Measurements from ENCODE around the gene QRSL1. TPM values are rescaled to one million over a fixed set of nuclear protein-coding genes. Genes with fewer than 3 reads are reported as not detected.

QRSL1 gene
- total and polyA plus RNA-seq, 12 donors = 4.8 to 23.0 (median 11.0) TPM

- no peak for DNase-seq
- Histone ChIP-seq H3K27me3 (no peaks in the 10 kb centered on the region), H3K36me3 (replicated peaks in 1 of 2) (peaks cover 0 to 5% of the 10 kb centered on the region in 2 donors), H3K9me3 (replicated peaks in 1 of 3) (no peaks in the 10 kb centered on the region), H3K27ac (no peak overlapping the region), H3K4me1 (replicated peaks in 1 of 2) (peaks cover 0 to 7% of the 10 kb centered on the region in 2 donors), H3K4me3 (no peak overlapping the region)
- intact Hi-C loops (cut with DNase I) = no loop called here
- no peak for TF ChIP-seq POLR2A (IDR thresholded peaks at IDR 0.05)
- TF ChIP-seq CTCF (IDR thresholded peaks at IDR 0.05) = no peak
- WGBS, 4 donors = 92 to 93% (median 93%) methylated on average over 3 of the region's 3 CpGs
Observed at GRCh38 chr6:106591111-106591825, 38.1 kb upstream of the QRSL1 start.

GRCh38 chr6:106599440-106599839 lies 29.9 kb upstream of the QRSL1 start:
- DNase-seq = no peak
- no peaks in the 10 kb centered on the region for H3K4me1 ChIP-seq (replicated peaks in 1 of 2)
- TF ChIP-seq POLR2A (IDR thresholded peaks at IDR 0.05) (no peak), CTCF (IDR thresholded peaks at IDR 0.05) (no peak)
- H3K9me3 ChIP-seq (replicated peaks in 1 of 3) = no peaks in the 10 kb centered on the region
- H3K4me3 ChIP-seq = no peak overlapping the region
- H3K36me3 ChIP-seq (replicated peaks in 1 of 2) = no peaks in the 10 kb centered on the region
- no peaks in the 10 kb centered on the region for H3K27me3 ChIP-seq
- 48 to 89% (median 69%) methylated on average over 2 of the region's 2 CpGs for WGBS, 4 donors
- intact Hi-C loops (cut with DNase I) = no loop called here
- H3K27ac ChIP-seq = no peak overlapping the region

GRCh38 chr6:106600329-106600728 lies 29.0 kb upstream of the QRSL1 start:
- no peak for DNase-seq
- H3K27me3 ChIP-seq = no peaks in the 10 kb centered on the region
- TF ChIP-seq POLR2A (IDR thresholded peaks at IDR 0.05) = no peak
- no peak overlapping the region for H3K4me3 ChIP-seq
- intact Hi-C loops (cut with DNase I) = loop anchor here (10.0 kb wide), 1 partner anchor 374 kb away; the partner anchor contains the start of gene CD24 (in 2 of the 2)
- H3K36me3 ChIP-seq (replicated peaks in 1 of 2) = no peaks in the 10 kb centered on the region
- H3K27ac ChIP-seq = no peak overlapping the region
- WGBS, 4 donors = 93 to 97% (median 96%) methylated on average over 2 of the region's 2 CpGs
- no peaks in the 10 kb centered on the region for H3K9me3 ChIP-seq (replicated peaks in 1 of 3)
- H3K4me1 ChIP-seq (replicated peaks in 1 of 2) = no peaks in the 10 kb centered on the region

GRCh38 chr6:106608080-106608668 lies 21.2 kb upstream of the QRSL1 start:
- Histone ChIP-seq H3K4me3 (no peak overlapping the region), H3K36me3 (replicated peaks in 1 of 2) (no peaks in the 10 kb centered on the region), H3K9me3 (replicated peaks in 1 of 3) (no peaks in the 10 kb centered on the region), H3K4me1 (replicated peaks in 1 of 2) (no peaks in the 10 kb centered on the region), H3K27ac (no peak overlapping the region), H3K27me3 (no peaks in the 10 kb centered on the region)
- TF ChIP-seq POLR2A (IDR thresholded peaks at IDR 0.05) (no peak), CTCF (IDR thresholded peaks at IDR 0.05) (peak; percentile 41 to 65 (median 60))
- 15 to 27% (median 21%) methylated on average over 2 of the region's 2 CpGs for WGBS, 4 donors
- intact Hi-C loops (cut with DNase I) = loop anchor here (10.0 kb wide), 1 partner anchor 367 kb away; the partner anchor contains the start of gene CD24 (in 2 of the 2)
- peak in 2 of 7 donors; percentile 12 to 19 for DNase-seq
